ENCODE measurements around the gene TPK1.
"Not testable (repeated sequence)": the region's sequence is repeated elsewhere in the genome, so short reads cannot be mapped to it uniquely, and the experiment has no call there.

The TPK1 gene

DNA sequence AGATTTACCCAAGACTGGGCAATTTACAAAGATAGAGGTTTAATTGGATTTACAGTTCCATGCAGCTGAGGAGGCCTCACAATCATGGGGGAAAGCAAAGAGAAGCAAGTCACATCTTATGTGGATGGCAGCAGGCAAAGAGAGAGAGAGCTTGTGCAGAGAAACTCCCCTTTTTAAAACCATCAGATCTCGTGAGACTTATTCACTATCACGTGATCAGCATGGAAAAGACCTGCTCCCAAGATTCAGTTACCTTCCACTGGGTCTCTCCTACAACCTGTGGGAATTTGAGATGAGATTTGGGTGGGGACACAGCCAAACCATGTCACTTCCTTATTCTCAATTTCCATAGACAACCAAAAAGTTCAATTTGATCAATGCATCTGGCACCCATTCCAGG is 407.4 kb downstream of the TPK1 start:
- in situ Hi-C loops (cut with HindIII; ENCODE audit: low sequenced_read_pairs): no loop called here

DNA sequence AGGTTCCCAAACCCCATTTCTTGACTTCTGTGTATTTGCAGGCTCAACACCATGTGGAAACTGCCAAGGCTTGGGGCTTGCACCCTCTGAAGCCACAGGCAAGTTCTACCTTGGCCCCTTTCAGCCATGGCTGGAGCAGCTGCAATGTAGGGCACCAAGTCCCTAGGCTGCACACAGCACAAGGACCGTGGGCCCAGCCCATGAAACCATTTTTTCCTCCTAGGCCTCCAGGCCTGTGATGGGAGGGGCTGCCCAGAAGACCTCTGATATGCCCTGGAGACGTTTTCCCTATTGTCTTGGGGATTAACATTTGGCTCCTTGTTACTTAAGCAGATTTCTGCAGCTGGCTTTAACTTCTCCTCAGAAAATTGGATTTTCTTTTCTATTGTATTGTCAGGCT is 408.3 kb downstream of the TPK1 start:
- in situ Hi-C loops (cut with HindIII; ENCODE audit: low sequenced_read_pairs): not testable (repeated sequence)

DNA sequence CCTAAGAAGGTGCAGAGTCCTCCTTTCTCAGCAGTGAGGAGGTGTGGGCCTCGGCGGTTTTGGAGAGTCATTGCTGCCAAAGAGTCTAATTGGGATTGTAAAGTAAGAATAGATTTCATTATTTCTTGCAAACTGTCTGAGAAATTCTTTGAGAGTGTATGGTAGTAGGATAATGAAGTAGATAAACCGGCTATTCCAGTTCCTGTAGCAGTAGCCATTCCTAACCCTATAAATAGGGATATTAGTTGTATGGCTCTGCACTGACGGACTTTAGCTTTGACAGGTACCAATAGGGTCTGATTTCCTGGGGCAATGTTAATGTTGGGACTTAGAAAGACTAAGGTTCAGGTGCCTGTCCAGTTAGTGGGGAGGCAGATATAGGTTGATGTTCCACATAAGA is 416.9 kb downstream of the TPK1 start:
- in situ Hi-C loops (cut with HindIII; ENCODE audit: low sequenced_read_pairs): not testable (repeated sequence)

DNA sequence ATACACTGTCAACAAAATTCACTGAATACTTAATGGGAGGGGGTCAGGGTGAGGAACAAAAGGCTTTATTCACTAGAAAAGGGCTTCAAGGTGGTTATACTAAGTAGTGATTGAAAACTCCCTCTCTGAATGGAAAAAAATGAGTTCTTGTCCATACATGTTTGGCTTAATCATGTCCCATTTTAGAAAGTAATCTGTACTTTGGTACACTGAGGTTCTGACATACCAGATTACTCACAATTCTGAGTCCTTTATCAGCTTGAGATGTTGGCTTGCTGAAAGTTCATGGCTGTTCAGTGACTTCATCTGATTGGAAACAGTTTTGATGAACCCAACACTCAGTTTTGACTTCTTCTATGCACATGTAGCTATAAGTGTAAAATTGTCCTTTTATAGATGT is 419.5 kb downstream of the TPK1 start:
- in situ Hi-C loops (cut with HindIII; ENCODE audit: low sequenced_read_pairs): no loop called here

DNA sequence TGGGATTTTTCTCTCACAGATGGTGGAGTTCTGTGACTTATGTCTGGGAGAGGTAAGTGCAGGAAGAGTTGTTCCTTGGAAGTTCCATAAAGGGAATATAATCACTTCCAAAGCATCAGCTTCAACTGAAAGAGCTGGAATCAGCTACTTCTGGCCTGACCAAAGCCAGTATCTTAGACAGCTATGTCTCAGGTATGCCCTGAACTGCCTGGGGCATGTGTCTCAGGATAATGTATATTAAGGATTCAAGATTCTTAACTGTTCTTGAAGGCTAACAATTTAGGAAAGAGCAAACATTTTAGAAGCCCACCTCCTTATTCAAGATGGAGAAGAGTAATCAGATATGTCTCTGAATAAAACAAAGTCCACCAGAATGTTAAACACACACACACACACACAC is 420.0 kb downstream of the TPK1 start:
- in situ Hi-C loops (cut with HindIII; ENCODE audit: low sequenced_read_pairs): no loop called here

DNA sequence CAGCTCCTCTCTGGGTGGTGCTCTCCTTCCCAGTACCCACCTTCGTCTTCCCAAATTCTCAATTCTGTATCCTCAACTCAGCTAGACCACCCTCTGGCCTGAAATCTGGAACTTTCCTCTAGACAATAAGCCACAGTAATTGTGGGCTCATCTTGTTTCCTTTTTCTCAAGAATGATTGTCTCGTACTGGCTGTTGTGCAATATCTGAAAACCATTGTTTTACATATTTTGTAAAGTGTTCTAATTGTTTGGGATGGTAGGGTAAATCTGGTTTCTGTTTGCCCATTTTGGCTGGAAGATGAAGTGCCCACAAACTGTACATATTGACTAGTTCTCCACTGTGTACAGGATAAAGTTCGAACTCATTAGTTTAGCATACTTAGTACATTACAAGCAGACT is 421.0 kb downstream of the TPK1 start:
- in situ Hi-C loops (cut with HindIII; ENCODE audit: low sequenced_read_pairs): no loop called here

DNA sequence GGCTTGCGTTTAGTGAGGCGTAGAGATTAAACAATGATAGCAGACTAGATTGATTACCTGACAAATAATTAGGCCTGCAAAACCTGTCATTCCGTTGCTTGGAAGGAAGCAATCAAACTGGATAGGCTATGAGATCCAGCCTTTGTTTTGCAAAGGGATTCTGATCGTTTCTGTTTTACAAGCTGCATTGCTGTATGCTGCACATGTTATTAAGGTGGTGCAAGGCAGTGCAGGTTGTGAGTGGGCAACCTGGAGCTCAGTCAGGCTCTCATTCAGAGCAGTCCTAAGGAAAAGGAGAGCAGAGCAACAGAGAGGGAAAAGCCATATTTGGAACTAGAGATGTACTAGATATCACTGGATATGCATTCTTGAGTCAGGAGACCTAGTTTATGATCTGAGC is 425.4 kb downstream of the TPK1 start:
- in situ Hi-C loops (cut with HindIII; ENCODE audit: low sequenced_read_pairs): no loop called here

DNA sequence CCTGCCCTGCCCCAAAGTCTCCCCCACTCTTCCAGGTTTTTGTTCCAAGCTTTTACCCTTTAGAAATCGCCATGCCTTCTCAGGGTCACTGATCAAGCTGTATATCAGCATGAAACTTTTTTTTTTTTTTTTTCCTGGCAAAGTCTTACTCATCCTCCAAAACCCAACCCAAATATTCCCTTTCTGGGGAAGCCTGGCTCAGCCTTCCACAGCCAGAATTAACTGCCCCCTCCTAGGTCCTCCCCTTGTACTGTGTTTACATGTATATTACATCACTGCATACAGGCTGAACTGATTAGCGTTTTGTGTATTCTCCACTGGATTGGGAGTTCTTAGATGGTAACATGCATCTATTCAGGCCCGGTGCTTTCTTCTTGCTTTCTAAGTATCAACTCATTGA is 427.7 kb downstream of the TPK1 start:
- in situ Hi-C loops (cut with HindIII; ENCODE audit: low sequenced_read_pairs): no loop called here

DNA sequence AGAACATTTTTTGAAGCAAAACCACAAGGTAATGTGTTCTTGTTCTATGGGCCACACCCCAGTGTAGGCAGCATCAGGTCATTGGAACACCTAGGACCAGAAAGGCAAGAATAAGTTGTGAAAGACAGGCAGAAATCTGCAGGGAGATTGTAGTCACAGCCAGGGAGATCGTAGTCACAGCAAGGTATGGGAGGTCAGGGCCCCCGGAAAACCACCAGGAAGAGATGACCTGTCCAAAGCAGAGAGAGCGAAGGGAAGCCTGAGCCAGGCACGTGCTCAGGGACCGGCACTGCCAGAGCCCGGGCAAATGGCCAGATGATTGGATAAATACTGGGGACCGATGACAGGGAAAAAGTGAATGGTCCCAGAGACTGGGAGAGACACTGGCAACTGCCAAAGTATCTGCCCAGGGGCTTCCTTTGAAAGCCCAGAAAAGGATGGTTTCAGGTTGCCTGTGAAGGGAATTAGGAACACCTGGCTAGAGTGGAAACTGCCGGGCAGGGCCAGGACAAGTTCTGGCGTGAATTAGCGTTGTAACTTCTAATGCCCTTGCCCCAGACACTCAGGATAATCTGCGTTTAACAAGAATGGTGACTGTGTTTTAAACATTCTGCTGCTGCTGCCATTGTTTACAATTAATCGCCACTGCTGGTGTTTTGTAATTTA is 428.5 kb downstream of the TPK1 start:
- in situ Hi-C loops (cut with HindIII; ENCODE audit: low sequenced_read_pairs): no loop called here

DNA sequence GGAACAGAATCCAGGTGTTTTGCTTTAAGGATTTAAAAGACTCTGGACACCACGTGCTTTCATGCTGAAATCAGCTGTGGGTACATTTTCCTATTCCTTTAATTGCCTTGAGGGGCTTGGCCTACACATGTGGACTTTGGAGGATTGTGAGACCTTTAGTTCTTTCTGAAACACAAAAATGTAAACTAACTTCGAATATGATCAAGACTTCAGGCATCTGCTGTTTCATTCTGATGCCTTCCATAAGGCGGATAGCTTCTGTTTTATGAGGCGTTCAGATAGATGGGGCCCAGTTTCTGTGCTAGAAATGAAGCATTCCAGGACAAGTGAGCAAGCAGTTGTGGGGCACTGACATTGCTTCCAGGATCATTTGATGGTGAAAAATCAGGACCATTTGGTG is 430.9 kb downstream of the TPK1 start:
- in situ Hi-C loops (cut with HindIII; ENCODE audit: low sequenced_read_pairs): no loop called here

DNA sequence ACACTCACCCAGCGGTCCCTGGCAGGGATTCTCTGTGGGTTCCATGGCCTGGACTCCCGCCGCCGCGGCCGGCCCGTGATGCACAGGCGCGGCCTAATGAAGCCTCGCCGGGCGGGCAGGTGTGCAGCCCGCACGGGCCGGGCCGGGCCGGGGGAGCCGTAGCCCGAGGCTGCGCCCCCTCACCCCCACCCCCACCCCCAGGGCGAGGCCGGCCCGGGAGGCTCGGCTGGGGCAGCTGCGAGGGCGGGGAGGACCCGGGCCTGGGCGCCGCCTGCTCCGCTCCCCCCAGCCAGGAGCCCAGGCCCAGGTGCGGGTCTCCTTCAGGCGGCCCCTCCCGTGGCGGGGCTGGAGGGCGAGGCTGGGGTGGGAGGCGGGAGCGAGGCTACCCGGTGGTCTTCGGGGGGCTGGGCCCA is 432.2 kb downstream of the TPK1 start, which contains the start of gene NOBOX:
Gene NOBOX, minus strand, starts transcription at position 45 of the 413 bp plus-strand sequence.
- in situ Hi-C loops (cut with HindIII; ENCODE audit: low sequenced_read_pairs): no loop called here

DNA sequence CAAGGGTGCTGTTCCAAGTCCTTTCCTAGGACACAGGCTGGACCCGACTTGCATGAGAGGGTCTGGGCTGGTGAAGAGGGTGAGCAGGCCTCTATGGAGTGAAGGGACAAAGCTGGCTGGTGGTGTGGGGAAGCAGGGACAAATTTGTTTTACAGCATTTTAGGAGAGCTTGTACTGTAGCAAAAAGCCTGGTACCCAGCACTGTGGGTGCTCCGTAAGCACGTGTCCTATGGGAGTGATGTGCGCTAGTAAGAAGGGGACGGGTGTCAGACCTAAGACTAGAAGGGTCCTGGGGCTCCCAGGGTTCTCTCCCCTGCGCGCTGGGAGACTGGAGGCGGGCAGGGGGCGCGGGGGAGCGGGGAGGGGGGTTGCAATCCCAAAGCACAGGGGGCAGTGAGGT is 432.8 kb downstream of the TPK1 start:
- in situ Hi-C loops (cut with HindIII; ENCODE audit: low sequenced_read_pairs): no loop called here
